HG02678 (cell line): Measurements from ENCODE around the gene KLHL2.
"Not testable (repeated sequence)": the region's sequence is repeated elsewhere in the genome, so short reads cannot be mapped to it uniquely, and the experiment has no call there.

Experiments used
- ATAC-seq: cut with Tn5 transposase; IDR thresholded peaks from one replicate; pipeline ENCODE4 v1.9.1; 2021; ENCODE audit warnings: mild to moderate bottlenecking, moderate library complexity; ENCODE audit not compliant: unreplicated experiment

Gene KLHL2, protein sequence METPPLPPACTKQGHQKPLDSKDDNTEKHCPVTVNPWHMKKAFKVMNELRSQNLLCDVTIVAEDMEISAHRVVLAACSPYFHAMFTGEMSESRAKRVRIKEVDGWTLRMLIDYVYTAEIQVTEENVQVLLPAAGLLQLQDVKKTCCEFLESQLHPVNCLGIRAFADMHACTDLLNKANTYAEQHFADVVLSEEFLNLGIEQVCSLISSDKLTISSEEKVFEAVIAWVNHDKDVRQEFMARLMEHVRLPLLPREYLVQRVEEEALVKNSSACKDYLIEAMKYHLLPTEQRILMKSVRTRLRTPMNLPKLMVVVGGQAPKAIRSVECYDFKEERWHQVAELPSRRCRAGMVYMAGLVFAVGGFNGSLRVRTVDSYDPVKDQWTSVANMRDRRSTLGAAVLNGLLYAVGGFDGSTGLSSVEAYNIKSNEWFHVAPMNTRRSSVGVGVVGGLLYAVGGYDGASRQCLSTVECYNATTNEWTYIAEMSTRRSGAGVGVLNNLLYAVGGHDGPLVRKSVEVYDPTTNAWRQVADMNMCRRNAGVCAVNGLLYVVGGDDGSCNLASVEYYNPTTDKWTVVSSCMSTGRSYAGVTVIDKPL

DNA sequence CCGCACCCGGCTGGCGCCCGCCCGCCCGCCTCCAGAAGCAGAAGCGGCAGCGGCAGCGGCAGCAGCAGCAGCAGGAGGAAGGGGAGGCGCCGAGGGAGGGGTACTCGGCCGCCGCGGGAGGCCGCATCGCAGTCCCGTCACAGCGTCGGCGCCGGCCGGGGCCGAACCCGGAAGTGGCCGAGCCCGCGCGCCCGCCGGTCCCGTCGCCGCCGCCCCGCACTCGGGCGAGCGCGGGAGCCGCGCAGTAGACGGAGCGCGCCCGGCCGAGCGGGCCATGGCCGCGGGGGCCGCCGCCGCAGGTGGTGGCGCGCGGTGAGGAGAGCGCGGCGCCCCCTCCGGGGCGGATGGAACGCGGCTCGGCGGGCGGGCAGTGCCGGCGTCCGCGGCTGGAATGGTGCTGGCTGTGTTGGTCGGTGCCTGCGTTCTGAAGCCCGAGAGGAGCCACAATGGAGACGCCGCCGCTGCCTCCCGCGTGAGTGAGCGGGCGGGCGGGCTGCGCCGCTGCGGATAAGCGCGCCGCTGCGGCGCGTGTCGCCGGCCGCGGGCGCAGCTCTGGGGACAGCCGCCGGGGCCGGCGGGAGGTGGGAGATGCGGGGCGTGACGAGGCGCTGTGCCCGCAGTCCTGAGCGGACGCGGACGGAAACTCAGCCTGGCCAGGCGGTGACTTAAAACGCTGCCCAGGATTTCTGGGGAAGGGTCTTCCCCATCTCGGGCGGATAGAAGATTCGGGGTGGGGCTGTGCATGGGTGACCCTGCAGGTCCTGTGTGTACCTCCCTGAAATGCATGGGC, at the start of gene KLHL2:
Gene KLHL2, plus strand, starts transcription at position 131 of the 790 bp plus-strand sequence. Its CDS starts 316 bp downstream, at position 447.
- ATAC-seq: peak; percentile 89

DNA sequence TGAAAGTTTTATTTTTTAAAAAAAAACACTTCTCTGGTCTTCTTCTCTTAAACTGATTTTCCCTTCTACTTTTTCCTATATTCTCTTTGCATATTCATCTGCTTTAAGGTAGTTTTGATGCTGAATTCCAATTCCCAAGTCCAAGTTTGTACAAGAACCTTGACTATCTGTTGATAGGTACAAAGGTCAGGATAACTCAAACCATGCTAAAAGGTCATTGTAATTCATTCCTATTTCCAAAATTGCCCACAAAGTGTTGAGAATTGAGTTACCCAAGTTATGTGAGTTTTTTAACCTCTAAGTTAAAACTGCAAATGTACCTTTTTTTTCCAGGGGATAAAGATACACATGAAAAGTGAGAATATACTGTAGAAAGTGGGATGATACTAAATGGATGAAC, 48.6 kb upstream of the KLHL2 start:
- no peak for ATAC-seq

DNA sequence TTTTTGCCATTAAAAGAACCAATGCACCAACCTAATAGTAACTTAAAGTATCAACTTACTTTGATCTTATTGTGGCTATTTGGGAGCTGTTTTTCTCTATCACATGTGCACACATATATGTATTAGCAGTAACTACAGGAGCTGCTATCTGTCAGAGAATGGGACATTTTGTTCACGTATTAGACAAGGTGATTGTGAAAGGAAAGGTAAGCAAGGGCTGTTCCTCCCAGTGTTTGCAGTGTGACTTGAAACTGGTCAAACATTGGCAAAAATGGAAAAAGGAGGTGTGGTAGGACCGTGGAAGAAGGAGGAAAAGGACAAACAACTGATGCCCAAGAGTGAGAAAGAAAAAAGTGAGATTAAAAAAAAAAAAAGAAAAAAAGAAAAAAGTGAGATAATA, 43.1 kb upstream of the KLHL2 start:
- ATAC-seq: no peak

DNA sequence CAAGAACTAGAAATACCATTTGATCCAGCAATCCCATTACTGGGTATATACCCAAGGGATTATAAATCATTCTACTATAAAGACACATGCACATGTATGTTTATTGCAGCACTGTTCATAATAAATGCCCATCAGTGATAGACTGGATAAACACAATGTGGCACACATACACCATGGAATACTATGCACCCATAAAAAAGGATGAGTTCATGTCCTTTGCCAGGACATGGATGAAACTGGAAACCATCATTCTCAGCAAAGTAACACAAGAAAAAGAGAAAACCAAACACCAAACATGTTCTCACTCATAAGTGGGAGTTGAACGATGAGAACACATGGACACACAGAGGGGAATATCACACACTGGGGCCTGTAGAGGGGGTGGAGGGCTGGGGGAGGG, 40.5 kb upstream of the KLHL2 start:
- ATAC-seq: not testable (repeated sequence)

DNA sequence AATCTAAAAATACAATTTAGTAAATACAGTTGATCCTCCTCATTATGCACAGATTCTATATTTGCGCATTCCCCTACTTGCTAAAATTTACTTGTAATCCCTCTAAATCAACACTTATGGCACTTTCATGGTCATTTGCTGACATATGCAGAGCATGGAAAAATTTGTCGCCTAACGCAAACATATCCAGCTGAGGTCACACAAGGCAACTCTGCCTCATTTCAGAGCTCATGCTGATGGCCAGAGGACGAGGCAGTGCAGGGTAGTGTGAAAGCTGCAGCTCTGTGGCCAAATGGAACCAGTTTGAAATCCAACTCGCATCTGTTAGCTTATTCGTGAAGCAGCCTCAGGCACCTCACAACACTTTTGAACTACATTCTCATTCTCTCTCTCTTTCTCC, 39.7 kb upstream of the KLHL2 start:
- ATAC-seq: no peak

DNA sequence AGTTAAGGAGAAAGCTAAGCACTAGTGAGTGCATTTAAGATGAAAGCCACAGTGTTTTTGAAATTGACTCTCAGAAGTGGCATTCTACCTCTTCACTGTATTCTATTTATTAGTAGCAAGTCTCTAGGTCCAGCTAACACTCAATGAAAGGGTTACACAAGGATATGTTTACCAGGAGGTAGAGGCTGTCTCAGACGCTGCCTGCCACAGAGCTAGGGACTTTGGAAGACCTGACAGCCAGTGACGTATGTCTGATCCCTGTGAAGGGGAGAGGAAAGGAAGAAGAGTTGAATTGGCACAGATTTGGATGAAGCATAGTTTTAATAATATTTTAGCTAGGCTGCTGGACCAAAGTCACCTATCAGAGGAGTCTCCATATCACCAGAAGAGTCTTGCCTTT, 36.5 kb upstream of the KLHL2 start:
- ATAC-seq: no peak

DNA sequence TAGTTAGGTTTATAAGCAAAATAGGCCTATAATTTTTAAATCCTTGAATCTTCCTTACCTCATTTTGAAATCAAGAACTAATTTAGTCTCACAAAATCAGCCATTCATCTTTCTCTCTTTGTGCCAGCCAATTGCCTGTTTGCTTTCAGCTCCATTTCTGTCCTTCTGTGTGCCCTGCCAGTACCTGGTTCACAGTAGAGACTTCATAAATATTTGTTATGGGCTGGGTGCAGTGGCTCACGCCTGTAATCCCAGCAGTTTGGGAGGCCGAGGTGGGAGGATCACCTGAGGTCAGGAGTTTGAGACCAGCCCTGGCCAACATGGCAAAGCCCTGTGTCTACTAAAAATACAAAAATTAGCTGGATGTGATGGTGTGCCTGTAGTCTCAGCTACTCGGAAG, 31.9 kb upstream of the KLHL2 start:
- not testable (repeated sequence) for ATAC-seq

DNA sequence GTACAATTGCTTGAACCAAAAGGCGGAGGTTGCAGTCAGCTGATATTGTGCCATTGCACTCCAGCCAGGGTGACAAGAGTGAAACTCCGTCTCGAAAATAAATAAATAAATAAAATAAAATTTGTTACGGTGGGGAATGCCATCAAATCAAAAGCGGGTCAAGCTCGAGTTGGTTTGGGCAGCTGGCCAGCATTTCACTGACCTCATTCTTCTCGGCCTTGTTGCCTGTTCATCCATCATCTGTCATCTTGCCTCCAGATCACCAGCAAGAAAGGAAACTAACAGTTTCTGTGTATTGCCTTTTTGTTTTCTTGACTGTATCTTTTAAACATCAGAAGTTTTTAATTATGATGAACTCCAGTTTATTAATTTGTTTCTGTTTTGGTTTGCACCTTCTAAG, 31.5 kb upstream of the KLHL2 start:
- ATAC-seq: no peak

DNA sequence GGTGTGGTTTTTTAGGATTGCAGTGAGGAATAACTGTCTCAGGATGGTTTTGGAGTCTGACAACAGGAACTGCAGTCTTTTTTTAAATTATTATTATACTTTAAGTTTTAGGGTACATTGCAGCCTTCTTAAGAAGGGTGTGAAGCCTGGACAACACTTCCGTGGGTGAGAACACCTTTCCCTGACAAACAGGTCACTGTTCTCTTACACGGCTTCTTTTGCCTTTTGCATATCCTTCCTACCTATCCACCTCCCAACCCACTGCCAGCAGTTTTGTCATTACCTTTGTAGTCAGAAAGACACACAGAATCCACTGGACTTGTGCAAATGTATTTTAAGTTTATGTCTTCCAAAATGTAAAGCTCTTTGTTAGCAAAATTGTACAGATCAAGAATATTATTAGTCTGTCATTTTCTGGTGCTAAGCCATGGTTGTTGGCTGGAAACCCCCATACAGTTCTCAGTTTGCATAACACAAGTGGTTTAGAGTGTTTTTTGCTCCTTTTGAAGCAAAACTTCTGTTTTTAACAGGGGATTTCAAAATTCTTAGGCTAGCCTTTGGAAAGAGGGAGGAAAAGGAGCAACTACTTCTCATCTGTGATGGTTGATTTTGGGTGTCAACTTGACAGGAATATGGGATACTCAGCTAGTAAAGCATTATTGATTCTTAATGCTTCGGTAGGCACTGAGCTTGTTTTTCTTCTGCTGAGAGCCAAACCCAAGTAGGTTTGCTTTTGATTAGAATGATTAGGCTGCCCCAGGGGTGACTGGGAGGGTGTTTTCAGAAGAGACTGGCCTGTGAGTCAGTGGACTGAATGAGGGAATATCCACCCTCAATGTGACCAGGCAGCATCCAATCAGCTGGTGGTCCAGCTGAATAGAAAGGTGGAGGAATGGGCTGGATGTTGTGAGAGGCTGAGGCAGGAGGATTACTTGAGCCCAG, 29.4 kb upstream of the KLHL2 start:
- ATAC-seq: peak; percentile 72

DNA sequence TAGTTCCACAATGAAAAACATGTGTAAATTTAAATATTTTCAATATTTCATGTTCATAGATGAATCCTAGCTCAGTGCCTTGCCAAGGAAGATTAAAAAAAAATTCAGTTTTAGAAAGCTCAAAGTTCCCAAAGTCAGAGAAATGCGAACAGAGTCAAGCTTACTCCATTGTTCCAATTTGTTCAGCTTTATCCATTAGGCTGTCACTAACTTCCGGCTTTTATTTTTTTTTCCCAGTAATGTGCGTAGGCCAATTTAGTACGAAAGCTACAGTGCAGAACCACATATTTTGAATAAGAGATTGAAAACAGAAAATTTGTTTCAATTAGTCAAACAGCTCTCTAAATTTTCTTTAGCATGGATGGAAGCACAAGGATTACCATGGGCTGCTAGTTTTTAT, 23.1 kb upstream of the KLHL2 start:
- no peak for ATAC-seq

DNA sequence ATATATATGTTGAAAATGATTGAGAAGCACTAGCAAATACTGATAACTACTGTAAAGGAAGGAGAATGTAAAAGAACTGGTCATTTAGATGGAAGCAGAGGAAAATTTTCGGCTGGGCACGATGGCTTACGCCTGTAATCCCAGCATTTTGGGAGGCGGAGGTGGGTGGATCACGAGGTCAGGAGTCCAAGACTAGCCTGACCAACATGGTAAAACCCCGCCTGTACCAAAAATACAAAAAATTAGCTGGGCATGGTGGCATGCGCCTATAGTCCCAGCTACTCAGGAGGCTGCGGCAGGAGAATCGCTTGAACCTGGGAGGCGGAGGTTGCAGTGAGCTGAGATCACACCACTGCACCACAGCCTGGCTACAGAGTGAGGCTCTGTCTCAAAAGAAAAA, 22.4 kb upstream of the KLHL2 start:
- ATAC-seq: not testable (repeated sequence)

DNA sequence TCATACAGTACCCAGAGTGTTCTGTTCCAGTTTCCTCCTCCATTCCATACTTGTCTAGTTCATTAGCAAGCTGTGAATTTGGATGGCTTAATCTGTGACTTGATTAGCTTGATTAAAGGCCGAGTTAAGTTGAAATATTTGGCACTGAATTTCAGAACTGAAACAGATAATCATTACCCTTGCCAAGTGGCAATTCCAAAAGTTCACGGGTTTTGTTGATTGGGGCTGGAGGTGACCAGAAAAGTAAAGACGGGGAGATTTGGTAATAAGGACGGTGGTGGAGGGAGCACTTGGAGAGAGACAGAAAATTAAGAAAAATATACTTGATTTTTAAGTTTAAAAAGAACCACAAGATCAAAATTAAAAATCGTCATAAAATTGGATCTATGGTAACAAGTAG, 21.9 kb upstream of the KLHL2 start:
- ATAC-seq: no peak

DNA sequence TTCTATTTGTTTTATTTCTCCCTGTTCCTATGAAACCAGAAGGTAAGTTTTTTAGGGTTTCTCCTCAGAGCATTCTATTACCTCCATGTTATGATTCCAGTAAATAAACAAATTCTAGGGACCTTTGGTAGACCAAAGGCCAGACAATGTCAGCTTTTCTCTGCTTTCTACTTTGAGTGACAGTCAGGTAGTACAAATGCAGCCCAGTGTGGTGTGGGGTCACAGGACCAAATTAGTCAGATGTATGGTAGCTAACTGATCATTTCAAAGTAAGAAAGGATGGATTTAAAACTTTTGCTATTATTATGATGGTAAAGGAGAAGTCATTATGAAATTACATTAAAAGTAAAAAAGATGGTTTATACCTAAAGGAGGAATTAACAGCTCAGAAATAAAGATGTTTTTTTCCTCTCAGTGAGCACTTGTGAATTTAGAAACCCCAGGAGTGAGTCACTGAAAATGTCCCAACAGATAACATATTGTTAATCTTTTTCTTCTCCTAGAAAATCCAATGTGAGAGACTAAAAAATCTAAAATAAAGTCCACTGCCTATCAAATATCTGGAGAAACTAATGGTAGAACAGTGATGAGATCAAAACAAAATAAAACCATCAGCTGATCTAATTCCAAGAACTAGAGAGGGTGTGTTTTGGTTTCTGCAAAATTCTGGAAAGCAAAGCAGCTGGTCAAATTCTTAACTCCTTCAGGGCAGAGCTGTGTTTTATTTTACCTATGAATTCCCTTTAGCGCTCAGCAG, 16.6 kb upstream of the KLHL2 start:
- no peak for ATAC-seq

DNA sequence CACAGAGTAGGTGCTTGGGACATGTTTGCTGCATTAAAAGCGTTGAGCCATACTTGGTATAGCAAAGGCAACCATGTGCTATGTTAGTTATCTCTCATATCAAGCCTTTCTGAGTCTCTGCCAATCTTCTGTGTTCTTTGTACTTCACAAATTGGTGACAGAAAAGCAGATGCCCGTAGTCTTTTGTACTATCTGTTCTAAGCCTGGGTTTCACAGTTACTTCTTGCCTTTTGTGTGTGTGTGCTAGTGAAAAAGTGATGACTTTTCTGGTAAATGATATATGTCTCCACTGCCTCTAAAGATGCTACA, 16.1 kb upstream of the KLHL2 start:
- no peak for ATAC-seq

DNA sequence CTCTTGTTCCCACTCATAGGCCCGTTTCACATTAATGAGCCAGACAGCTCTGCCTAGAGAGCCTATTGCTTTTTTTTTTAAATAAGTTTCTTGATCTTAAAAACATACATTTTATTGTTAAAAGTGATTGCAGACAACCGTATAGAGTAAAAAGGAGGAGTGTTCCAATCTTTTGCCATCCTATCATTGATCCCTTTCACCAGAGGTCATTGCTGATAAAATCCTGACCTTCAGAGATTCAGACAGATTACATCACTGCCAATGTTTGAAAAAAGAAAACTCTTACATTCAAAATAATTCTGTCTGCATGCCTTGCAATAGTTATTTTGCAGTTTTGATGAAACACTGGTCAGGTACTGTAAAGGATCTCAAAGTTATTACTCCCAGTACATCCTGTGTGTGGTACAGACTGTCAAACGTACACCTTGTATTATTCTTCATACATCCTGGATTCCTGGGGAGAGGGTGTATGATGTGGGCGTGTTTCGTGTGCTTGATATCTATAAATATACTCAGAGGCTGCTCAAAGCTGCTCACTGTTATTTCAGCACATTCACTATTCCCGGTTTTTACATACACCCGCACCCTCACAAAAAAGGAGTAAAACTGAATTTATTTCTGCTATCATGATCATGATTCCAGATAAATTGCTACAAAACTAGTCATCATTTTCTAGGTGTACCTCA, 15.4 kb upstream of the KLHL2 start:
- no peak for ATAC-seq

DNA sequence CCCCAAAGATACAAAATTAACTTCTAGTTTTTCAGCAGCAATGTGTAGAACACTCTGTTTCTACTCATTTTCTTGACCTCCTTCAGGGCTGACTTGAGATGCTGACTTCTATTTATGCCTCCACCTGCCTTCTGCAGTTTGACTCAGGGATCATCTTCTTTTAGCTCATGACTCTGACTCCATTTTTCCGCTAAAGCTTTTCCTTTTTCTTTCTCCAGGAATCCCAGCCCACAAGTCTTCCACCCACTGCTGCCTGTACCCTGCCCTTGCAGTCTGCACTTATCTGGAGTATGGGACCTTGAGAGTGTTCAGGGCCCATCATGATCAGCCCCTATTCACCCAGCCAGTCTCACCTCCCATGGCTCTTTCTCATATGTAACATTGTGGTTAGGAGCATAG, 14.9 kb upstream of the KLHL2 start:
- no peak for ATAC-seq

DNA sequence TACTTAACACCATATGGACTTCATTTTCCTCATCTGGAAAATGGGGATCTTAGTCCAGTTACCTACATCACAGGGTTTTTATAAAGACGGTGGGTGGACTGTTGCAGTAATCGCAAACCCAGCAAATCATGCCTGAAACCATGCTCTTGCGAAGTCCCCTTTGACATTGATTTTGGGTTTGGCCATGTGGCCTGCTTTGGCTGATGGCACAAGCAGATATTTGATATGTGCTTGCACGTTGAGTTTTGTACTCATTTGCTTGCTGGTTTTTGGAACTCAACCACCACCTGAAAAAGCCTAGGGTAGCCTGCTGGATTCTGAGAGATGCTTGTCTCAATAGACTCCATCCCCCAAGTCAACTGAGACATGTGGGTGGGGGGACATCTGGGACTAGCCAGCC, 14.4 kb upstream of the KLHL2 start:
- ATAC-seq: no peak

DNA sequence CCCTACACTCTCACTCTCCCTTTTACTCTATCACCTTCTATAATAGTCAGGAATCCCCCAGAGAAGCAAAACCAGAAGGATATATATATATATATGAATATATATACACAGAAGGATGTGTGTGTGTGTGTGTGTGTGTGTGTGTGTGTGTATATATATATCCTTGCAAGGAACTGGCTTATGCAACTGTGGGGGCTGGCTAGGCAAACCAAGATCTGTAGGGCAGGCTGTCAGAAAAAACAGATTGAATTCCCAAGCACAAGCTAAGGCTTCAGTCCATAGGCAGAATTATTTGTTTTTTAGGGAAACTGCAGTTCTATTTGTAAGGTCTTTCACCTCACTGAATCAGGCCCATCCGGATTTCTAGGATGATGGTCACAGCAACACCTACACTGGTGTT, 13.0 kb upstream of the KLHL2 start:
- no peak for ATAC-seq

DNA sequence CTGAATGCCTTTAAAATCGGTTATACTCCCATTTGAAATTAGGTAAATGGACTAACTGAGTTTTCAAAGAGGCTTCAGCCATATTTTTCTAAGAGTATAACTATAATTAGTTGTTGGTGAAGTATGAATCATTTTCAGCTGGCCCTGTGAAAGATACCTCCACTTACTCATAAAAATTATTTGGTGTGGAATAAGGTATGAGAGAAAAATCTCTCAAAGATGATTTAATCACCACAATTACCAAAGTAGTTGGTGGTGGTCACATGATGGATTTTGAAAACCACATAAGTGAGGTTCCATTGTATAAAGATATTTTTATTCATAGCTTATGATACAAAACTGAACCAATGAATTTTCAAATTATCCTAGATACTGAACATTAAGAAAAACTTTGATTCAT, 9.0 kb upstream of the KLHL2 start:
- no peak for ATAC-seq

DNA sequence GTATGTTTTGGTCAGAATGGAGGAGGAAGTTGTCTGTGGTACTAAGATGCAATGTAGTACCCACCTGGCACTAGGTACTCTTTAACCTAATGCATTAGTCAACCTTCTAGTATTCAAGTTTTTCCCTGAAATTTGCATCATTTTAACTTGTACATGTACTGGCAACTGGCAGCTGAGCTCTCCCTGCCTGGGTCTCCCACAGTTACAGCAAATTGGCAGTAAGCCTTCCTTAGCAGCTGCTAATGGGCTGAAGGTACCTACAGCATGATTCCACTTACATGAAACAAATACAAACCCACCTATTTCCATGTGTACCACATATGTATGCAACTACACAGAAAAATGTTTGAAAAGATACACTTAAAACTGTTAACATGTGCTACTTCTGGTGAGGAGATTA, 8.1 kb upstream of the KLHL2 start:
- ATAC-seq: no peak
